ENCODE data around the gene ACOT13. TPM values are rescaled to one million over a fixed set of nuclear protein-coding genes. Genes with fewer than 3 reads are reported as not detected.
"Not testable (repeated sequence)": the region's sequence is repeated elsewhere in the genome, so short reads cannot be mapped to it uniquely, and the experiment has no call there.

Gene ACOT13
- total and polyA plus RNA-seq, 4 experiments from 2014 or later, result 11.1 to 19.3 (median 14.9) TPM

GRCh38 chr6:24636681-24637080 lies 30.2 kb upstream of the ACOT13 start:
- Histone ChIP-seq H3K4me1 (ENCODE audit: insufficient read depth, low read length) (no peaks in the 10 kb centered on the region), H3K4me3 (ENCODE audit: low read length in 2 of 2) (no peak overlapping the region), H3K27ac (ENCODE audit: low read depth, low read length) (no peak overlapping the region), H3K9me3 (ENCODE audit: control insufficient read depth in 1 of 2, low read length in 2 of 2) (no peaks in the 10 kb centered on the region), H3K36me3 (ENCODE audit: insufficient read depth, low read length) (no peaks in the 10 kb centered on the region), H3K27me3 (ENCODE audit: insufficient read depth, low read length) (peaks cover 5% of the 10 kb centered on the region)
- Mint-ChIP-seq H3K27me3 (peaks cover 14 to 25% of the 10 kb centered on the region in 2 donors), H3K9me3 (peaks cover 0 to 12% (median 2%) of the 10 kb centered on the region in 8 donors), H3K36me3 (no peaks in the 10 kb centered on the region), H3K4me1 (peaks cover 0 to 2% (median 0%) of the 10 kb centered on the region in 4 donors), H3K4me3 (no peak overlapping the region), H3K27ac (no peak overlapping the region)
- no peak for DNase-seq
- ChIA-PET POLR2A (ENCODE audit: partially characterized antibody) (no interaction called here), CTCF (ENCODE audit: partially characterized antibody) (no interaction called here)
- intact Hi-C loops (cut with micrococcal nuclease), result no loop called here

- peaks cover under 1 to 2% (median 2%) of the 10 kb centered on the region in 4 donors for H3K4me1 Mint-ChIP-seq
- intact Hi-C loops (cut with micrococcal nuclease), result no loop called here
- Histone ChIP-seq H3K4me3 (ENCODE audit: low read length in 2 of 2) (no peak overlapping the region), H3K27me3 (ENCODE audit: insufficient read depth, low read length) (peaks cover 16% of the 10 kb centered on the region), H3K9me3 (ENCODE audit: control insufficient read depth in 1 of 2, low read length in 2 of 2) (no peaks in the 10 kb centered on the region), H3K4me1 (ENCODE audit: insufficient read depth, low read length) (peaks cover under 1% of the 10 kb centered on the region), H3K36me3 (ENCODE audit: insufficient read depth, low read length) (no peaks in the 10 kb centered on the region), H3K27ac (ENCODE audit: low read depth, low read length) (no peak overlapping the region)
- ChIA-PET POLR2A (ENCODE audit: partially characterized antibody) (no interaction called here), CTCF (ENCODE audit: partially characterized antibody) (no interaction called here)
- DNase-seq, result no peak
- H3K4me3 Mint-ChIP-seq, result no peak overlapping the region
- no peaks in the 10 kb centered on the region for H3K36me3 Mint-ChIP-seq
- H3K27ac Mint-ChIP-seq, result no peak overlapping the region
- peaks cover 0 to 12% (median 2%) of the 10 kb centered on the region in 8 donors for H3K9me3 Mint-ChIP-seq
- peaks cover 8 to 21% of the 10 kb centered on the region in 2 donors for H3K27me3 Mint-ChIP-seq
Measured at GRCh38 chr6:24640166-24640565, 26.7 kb upstream of the ACOT13 start.

- H3K4me1 Mint-ChIP-seq; H3K27ac ChIP-seq (ENCODE audit: low read depth, low read length); H3K4me1 ChIP-seq (ENCODE audit: insufficient read depth, low read length); H3K36me3 Mint-ChIP-seq; DNase-seq; H3K36me3 ChIP-seq (ENCODE audit: insufficient read depth, low read length); H3K4me3 ChIP-seq (ENCODE audit: low read length in 2 of 2); POLR2A ChIA-PET (ENCODE audit: partially characterized antibody); H3K27ac Mint-ChIP-seq; intact Hi-C loops (cut with micrococcal nuclease); H3K4me3 Mint-ChIP-seq; CTCF ChIA-PET (ENCODE audit: partially characterized antibody); H3K9me3 ChIP-seq (ENCODE audit: control insufficient read depth in 1 of 2, low read length in 2 of 2): not testable (repeated sequence)
- Mint-ChIP-seq H3K27me3 (peaks cover 8 to 19% of the 10 kb centered on the region in 2 donors), H3K9me3 (peaks cover 0 to 12% (median 2%) of the 10 kb centered on the region in 8 donors)
- peaks cover 11% of the 10 kb centered on the region for H3K27me3 ChIP-seq (ENCODE audit: insufficient read depth, low read length)
Measured at GRCh38 chr6:24640631-24641030, 26.2 kb upstream of the ACOT13 start.

- no peaks in the 10 kb centered on the region for H3K9me3 ChIP-seq (ENCODE audit: control insufficient read depth in 1 of 2, low read length in 2 of 2)
- peaks cover 0 to 12% (median 2%) of the 10 kb centered on the region in 8 donors for H3K9me3 Mint-ChIP-seq
- H3K4me3 Mint-ChIP-seq, result no peak overlapping the region
- no peaks in the 10 kb centered on the region for H3K36me3 Mint-ChIP-seq
- POLR2A ChIA-PET (ENCODE audit: partially characterized antibody), result no interaction called here
- H3K27me3 Mint-ChIP-seq, result peaks cover 8 to 17% of the 10 kb centered on the region in 2 donors
- H3K4me3 ChIP-seq (ENCODE audit: low read length in 2 of 2), result no peak overlapping the region
- no peak overlapping the region for H3K27ac ChIP-seq (ENCODE audit: low read depth, low read length)
- DNase-seq, result no peak
- H3K36me3 ChIP-seq (ENCODE audit: insufficient read depth, low read length), result no peaks in the 10 kb centered on the region
- peaks cover 11 to 19% (median 12%) of the 10 kb centered on the region in 4 donors for H3K4me1 Mint-ChIP-seq
- CTCF ChIA-PET (ENCODE audit: partially characterized antibody), result no interaction called here
- intact Hi-C loops (cut with micrococcal nuclease), result no loop called here
- H3K27me3 ChIP-seq (ENCODE audit: insufficient read depth, low read length), result peaks cover 11% of the 10 kb centered on the region
- H3K4me1 ChIP-seq (ENCODE audit: insufficient read depth, low read length), result peaks cover 11% of the 10 kb centered on the region
- no peak overlapping the region for H3K27ac Mint-ChIP-seq
Measured at GRCh38 chr6:24642061-24642460, 24.8 kb upstream of the ACOT13 start.

- H3K4me1 ChIP-seq (ENCODE audit: insufficient read depth, low read length), result peaks cover 11% of the 10 kb centered on the region
- peak overlapping the region in 1 of 7 donors; percentile 51 for H3K27ac Mint-ChIP-seq
- H3K27ac ChIP-seq (ENCODE audit: low read depth, low read length), result no peak overlapping the region
- no peaks in the 10 kb centered on the region for H3K36me3 ChIP-seq (ENCODE audit: insufficient read depth, low read length)
- peaks cover 0 to 4% (median 0%) of the 10 kb centered on the region in 8 donors for H3K9me3 Mint-ChIP-seq
- ChIA-PET POLR2A (ENCODE audit: partially characterized antibody) (no interaction called here), CTCF (ENCODE audit: partially characterized antibody) (no interaction called here)
- H3K4me1 Mint-ChIP-seq, result peaks cover 9 to 19% (median 12%) of the 10 kb centered on the region in 4 donors
- peaks cover 8 to 14% of the 10 kb centered on the region in 2 donors for H3K27me3 Mint-ChIP-seq
- peaks cover 11% of the 10 kb centered on the region for H3K27me3 ChIP-seq (ENCODE audit: insufficient read depth, low read length)
- H3K36me3 Mint-ChIP-seq, result no peaks in the 10 kb centered on the region
- H3K9me3 ChIP-seq (ENCODE audit: control insufficient read depth in 1 of 2, low read length in 2 of 2), result no peaks in the 10 kb centered on the region
- no peak for DNase-seq
- intact Hi-C loops (cut with micrococcal nuclease), result no loop called here
- no peak overlapping the region for H3K4me3 Mint-ChIP-seq
- H3K4me3 ChIP-seq (ENCODE audit: low read length in 2 of 2), result no peak overlapping the region
Measured at GRCh38 chr6:24643920-24644319, 23.0 kb upstream of the ACOT13 start.

GRCh38 chr6:24644377-24644776 lies 22.5 kb upstream of the ACOT13 start:
- Mint-ChIP-seq H3K9me3 (peaks cover 0 to 4% (median 0%) of the 10 kb centered on the region in 8 donors), H3K27ac (peak overlapping the region in 1 of 7 donors; percentile 51), H3K4me3 (no peak overlapping the region), H3K36me3 (no peaks in the 10 kb centered on the region), H3K4me1 (peaks cover 9 to 19% (median 12%) of the 10 kb centered on the region in 4 donors), H3K27me3 (peaks cover 8 to 12% of the 10 kb centered on the region in 2 donors)
- Histone ChIP-seq H3K4me1 (ENCODE audit: insufficient read depth, low read length) (peaks cover 11% of the 10 kb centered on the region), H3K9me3 (ENCODE audit: control insufficient read depth in 1 of 2, low read length in 2 of 2) (no peaks in the 10 kb centered on the region), H3K36me3 (ENCODE audit: insufficient read depth, low read length) (no peaks in the 10 kb centered on the region), H3K4me3 (ENCODE audit: low read length in 2 of 2) (no peak overlapping the region), H3K27ac (ENCODE audit: low read depth, low read length) (no peak overlapping the region), H3K27me3 (ENCODE audit: insufficient read depth, low read length) (peaks cover 11% of the 10 kb centered on the region)
- CTCF ChIA-PET (ENCODE audit: partially characterized antibody), result no interaction called here
- POLR2A ChIA-PET (ENCODE audit: partially characterized antibody), result no interaction called here
- intact Hi-C loops (cut with micrococcal nuclease), result no loop called here
- no peak for DNase-seq

- Mint-ChIP-seq H3K9me3 (peaks cover 0 to 4% (median 0%) of the 10 kb centered on the region in 8 donors), H3K4me3 (peak overlapping the region; percentile 84 to 95 (median 92)), H3K36me3 (peaks cover 1 to 16% of the 10 kb centered on the region in 2 donors), H3K4me1 (peaks cover 10 to 19% (median 12%) of the 10 kb centered on the region in 4 donors), H3K27ac (peak overlapping the region in 6 of 7 donors; percentile 74 to 97 (median 90)), H3K27me3 (peaks cover 1 to 3% of the 10 kb centered on the region in 2 donors)
- H3K36me3 ChIP-seq (ENCODE audit: insufficient read depth, low read length), result peaks cover 9% of the 10 kb centered on the region
- POLR2A ChIA-PET (ENCODE audit: partially characterized antibody), result interaction anchor here (1.5 to 2.7 kb wide), 2 partner anchors 8 to 19 kb away, joined by 6 to 31 read pairs; partner anchors contain the start of genes ACOT13 and TDP2
- no peak overlapping the region for H3K4me3 ChIP-seq (ENCODE audit: low read length in 2 of 2)
- peaks cover 11% of the 10 kb centered on the region for H3K27me3 ChIP-seq (ENCODE audit: insufficient read depth, low read length)
- H3K9me3 ChIP-seq (ENCODE audit: control insufficient read depth in 1 of 2, low read length in 2 of 2), result no peaks in the 10 kb centered on the region
- H3K27ac ChIP-seq (ENCODE audit: low read depth, low read length), result peak overlapping the region; percentile 41
- peaks cover 11% of the 10 kb centered on the region for H3K4me1 ChIP-seq (ENCODE audit: insufficient read depth, low read length)
- intact Hi-C loops (cut with micrococcal nuclease), result loop anchor here (1.0 kb wide), 1 partner anchor 20 kb away; the partner anchor contains the start of gene TDP2
- CTCF ChIA-PET (ENCODE audit: partially characterized antibody), result interaction anchor here (2.0 kb wide), 1 partner anchor 371 kb away, joined by 4 read pairs; no protein-coding TSS in a partner anchor
- DNase-seq, result no peak
Measured at GRCh38 chr6:24646771-24647170, 20.1 kb upstream of the ACOT13 start.
